HepG2 (cell line): ENCODE measurements around the gene RREB1. TPM values are rescaled to one million over a fixed set of nuclear protein-coding genes. Genes with fewer than 3 reads are reported as not detected.

Source experiments
- AFF4 ChIP-seq: sonication (generic); formaldehyde crosslinking; IDR thresholded peaks from 2 replicates; pipeline ENCODE4 v1.4.0; 2020; ENCODE audit warnings: missing genetic modification reagents
- ASH2L ChIP-seq: fragments of 300-600, 200-600 bp; sonication (generic); IDR thresholded peaks from 2 replicates; pipeline ENCODE4 v1.7.0; 2017; ENCODE audit warnings: low read depth, mild to moderate bottlenecking, moderate library complexity, mixed read lengths, low read length; ENCODE audit not compliant: insufficient read length
- CBX1 ChIP-seq: IDR thresholded peaks from one replicate; pipeline ENCODE4 v1.6.1; 2016; ENCODE audit warnings: antibody characterized with exemption, low read depth
- DPF2 ChIP-seq: sonication (generic); formaldehyde crosslinking; IDR thresholded peaks from 2 replicates; pipeline ENCODE4 v1.4.0; 2020; ENCODE audit warnings: mild to moderate bottlenecking, low read depth, missing genetic modification reagents, borderline replicate concordance
- GATAD2A ChIP-seq: IDR thresholded peaks from 2 replicates; pipeline ENCODE4 v1.6.1; 2016
- GTF3A ChIP-seq: sonication (generic); formaldehyde crosslinking; conservative IDR thresholded peaks from 2 replicates; pipeline ENCODE4 v1.4.0; 2020; ENCODE audit warnings: mild to moderate bottlenecking, missing genetic modification reagents
- MYC ChIP-seq: sonication (generic); formaldehyde crosslinking; IDR thresholded peaks from 2 replicates; pipeline ENCODE4 v1.9.0; 2021; ENCODE audit warnings: missing genetic modification reagents, borderline replicate concordance
- MYNN ChIP-seq: sonication (generic); formaldehyde crosslinking; IDR thresholded peaks from 2 replicates; pipeline ENCODE4 v1.4.0; 2020; ENCODE audit warnings: mild to moderate bottlenecking, low read depth, missing genetic modification reagents
- RBM22 ChIP-seq: fragments of 200-400 bp; formaldehyde crosslinking; optimal IDR thresholded peaks from 2 replicates; pipeline ENCODE3; 2017; ENCODE audit warnings: mild to moderate bottlenecking, low read length, moderate library complexity
- SNAPC5 ChIP-seq: sonication (generic); formaldehyde crosslinking; IDR thresholded peaks from 2 replicates; pipeline ENCODE4 v1.8.1; 2023; ENCODE audit warnings: mild to moderate bottlenecking, missing genetic modification reagents, borderline replicate concordance
- TEAD3 ChIP-seq: optimal IDR thresholded peaks from 2 replicates; pipeline ENCODE3; 2016; ENCODE audit warnings: borderline replicate concordance
- YEATS4 ChIP-seq: sonication (generic); formaldehyde crosslinking; IDR thresholded peaks from 2 replicates; pipeline ENCODE4 v1.4.0; 2020; ENCODE audit warnings: missing genetic modification reagents, borderline replicate concordance
- ZBTB38 ChIP-seq: sonication (generic); formaldehyde crosslinking; IDR thresholded peaks from 2 replicates; pipeline ENCODE4 v1.5.1; 2020; ENCODE audit warnings: mild to moderate bottlenecking, missing genetic modification reagents
- ZNF18 ChIP-seq: sonication (generic); formaldehyde crosslinking; IDR thresholded peaks from 2 replicates; pipeline ENCODE4 v1.8.0; 2022; ENCODE audit warnings: mild to moderate bottlenecking, missing genetic modification reagents; ENCODE audit not compliant: insufficient replicate concordance
- ZNF230 ChIP-seq: sonication (generic); formaldehyde crosslinking; IDR thresholded peaks from 2 replicates; pipeline ENCODE4 v1.4.0; 2020; ENCODE audit warnings: mild to moderate bottlenecking, missing genetic modification reagents
- ZNF251 ChIP-seq: sonication (generic); formaldehyde crosslinking; IDR thresholded peaks from 2 replicates; pipeline ENCODE4 v1.9.0; 2021; ENCODE audit warnings: mild to moderate bottlenecking, missing genetic modification reagents
- ZNF33B ChIP-seq: sonication (generic); formaldehyde crosslinking; IDR thresholded peaks from 2 replicates; pipeline ENCODE4 v1.5.1; 2020; ENCODE audit warnings: mild to moderate bottlenecking, missing genetic modification reagents
- polyA plus RNA-seq, 8 experiments: library from polyadenylated mRNA; depleted of rRNA in 3 of 8; stranded (reverse) in 7 of 8; unstranded in 1 of 8; fragments of >200 nt; fragmentation: Illumina TruSeq in 4 of 8; extraction: Trizol in 4 of 8; gene quantifications; 2 replicates each; pipeline versions ENCODE4 v1.2.1 to v1.2.3, GENCODE V29; 2011 to 2016; ENCODE audit warnings: low read depth in 4 of 8, missing spikeins in 1 of 8, mixed read lengths in 1 of 8; ENCODE audit not compliant: insufficient read depth in 1 of 8
- total RNA-seq, 5 experiments: library from RNA; depleted of rRNA; stranded (reverse); fragments of >200 nt; fragmentation: Illumina TruSeq; extraction: Trizol; gene quantifications; 2 replicates each; pipeline ENCODE4 v1.2.3, GENCODE V29; 2016; ENCODE audit warnings: low read depth in 1 of 5
- TF ChIP-seq, protein P1 (sequence below): sonication (generic); IDR thresholded peaks from 2 replicates; pipeline ENCODE4 v1.6.1; 2016; ENCODE audit warnings: low read depth, borderline replicate concordance
- TF ChIP-seq, protein P2 (sequence below): sonication (generic); formaldehyde crosslinking; IDR thresholded peaks from 2 replicates; pipeline ENCODE4; 2020; ENCODE audit warnings: missing genetic modification reagents, mild to moderate bottlenecking, borderline replicate concordance

Gene RREB1
- total and polyA plus RNA-seq, 2 of the 13 experiments (the other 11 are each of a cell fraction or from before 2014, with no cell fraction given): 6.1 to 23.2 TPM

DNA sequence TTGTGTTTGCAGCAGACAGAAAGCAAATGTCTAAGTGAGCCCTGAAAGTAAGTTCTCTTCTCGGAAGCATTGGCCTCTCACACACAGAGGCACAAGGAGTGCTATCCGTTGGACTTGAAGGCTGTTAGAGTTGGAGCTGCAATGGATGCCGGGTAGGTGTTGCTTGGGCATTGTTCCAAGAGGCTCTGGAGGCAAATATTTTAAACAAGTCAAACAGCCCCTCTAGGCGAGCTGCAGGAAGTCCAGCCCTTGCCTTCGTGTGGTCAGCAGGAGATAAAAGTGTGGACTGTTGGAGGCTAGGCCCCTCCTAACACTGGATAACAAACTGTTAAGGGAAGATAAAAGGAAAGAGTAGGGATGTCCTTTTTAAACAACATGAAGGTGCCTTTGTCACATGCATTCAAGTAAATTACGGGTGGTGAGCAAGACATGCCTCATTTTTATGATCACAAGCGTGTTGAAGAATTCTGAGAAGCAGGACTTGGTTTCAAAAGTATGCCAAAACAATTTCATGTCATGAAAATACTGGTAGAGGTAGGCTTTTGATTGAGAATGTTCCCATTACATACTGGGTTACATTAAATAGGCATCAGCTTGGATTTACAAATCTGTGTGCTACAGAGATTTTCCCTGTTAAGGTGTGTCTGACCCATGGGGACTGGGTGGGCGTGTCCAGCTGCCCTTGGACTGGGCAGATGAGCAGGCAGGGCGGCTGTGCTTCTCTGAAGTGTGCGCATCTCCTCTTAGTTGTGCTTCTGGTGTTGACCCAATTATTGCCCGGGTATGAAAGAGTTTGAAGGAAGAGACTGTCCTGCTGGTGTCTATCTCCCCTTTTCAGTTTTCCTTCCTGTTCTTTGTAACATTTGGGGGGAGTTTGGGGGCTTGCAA lies 57.5 kb downstream of the RREB1 start (continued):
- TF ChIP-seq ZBTB38 (CRISPR knock-in tag): 0 out of 2 replicates have a peak, but pooled peaks have one; percentile 51
- TF ChIP-seq ZNF251 (CRISPR knock-in tag): no peak
- peak; percentile 70 for TF ChIP-seq ZNF18
- TF ChIP-seq ASH2L: peak; percentile 49
- TF ChIP-seq AFF4 (CRISPR knock-in tag): 0 out of 2 replicates have a peak, but pooled peaks have one; percentile 21
- TF ChIP-seq ZNF33B (CRISPR knock-in tag): 0 out of 2 replicates have a peak, but pooled peaks have one; percentile 42
- peak; percentile 49; the same call in 1 of the 2 replicates for TF ChIP-seq MYC (CRISPR knock-in tag)
- TF ChIP-seq, protein P1, sequence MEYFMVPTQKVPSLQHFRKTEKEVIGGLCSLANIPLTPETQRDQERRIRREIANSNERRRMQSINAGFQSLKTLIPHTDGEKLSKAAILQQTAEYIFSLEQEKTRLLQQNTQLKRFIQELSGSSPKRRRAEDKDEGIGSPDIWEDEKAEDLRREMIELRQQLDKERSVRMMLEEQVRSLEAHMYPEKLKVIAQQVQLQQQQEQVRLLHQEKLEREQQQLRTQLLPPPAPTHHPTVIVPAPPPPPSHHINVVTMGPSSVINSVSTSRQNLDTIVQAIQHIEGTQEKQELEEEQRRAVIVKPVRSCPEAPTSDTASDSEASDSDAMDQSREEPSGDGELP: peak; percentile 28; the same call in 1 of the 2 replicates
- 0 out of 2 replicates have a peak, but pooled peaks have one; percentile 27 for TF ChIP-seq YEATS4 (CRISPR knock-in tag)
- no peak for TF ChIP-seq GTF3A
- no peak for TF ChIP-seq MYNN (CRISPR knock-in tag)
- TF ChIP-seq TEAD3 (CRISPR knock-in tag): peak; percentile 60
- peak; percentile 85 for TF ChIP-seq GATAD2A (CRISPR knock-in tag)
- TF ChIP-seq, protein P2, sequence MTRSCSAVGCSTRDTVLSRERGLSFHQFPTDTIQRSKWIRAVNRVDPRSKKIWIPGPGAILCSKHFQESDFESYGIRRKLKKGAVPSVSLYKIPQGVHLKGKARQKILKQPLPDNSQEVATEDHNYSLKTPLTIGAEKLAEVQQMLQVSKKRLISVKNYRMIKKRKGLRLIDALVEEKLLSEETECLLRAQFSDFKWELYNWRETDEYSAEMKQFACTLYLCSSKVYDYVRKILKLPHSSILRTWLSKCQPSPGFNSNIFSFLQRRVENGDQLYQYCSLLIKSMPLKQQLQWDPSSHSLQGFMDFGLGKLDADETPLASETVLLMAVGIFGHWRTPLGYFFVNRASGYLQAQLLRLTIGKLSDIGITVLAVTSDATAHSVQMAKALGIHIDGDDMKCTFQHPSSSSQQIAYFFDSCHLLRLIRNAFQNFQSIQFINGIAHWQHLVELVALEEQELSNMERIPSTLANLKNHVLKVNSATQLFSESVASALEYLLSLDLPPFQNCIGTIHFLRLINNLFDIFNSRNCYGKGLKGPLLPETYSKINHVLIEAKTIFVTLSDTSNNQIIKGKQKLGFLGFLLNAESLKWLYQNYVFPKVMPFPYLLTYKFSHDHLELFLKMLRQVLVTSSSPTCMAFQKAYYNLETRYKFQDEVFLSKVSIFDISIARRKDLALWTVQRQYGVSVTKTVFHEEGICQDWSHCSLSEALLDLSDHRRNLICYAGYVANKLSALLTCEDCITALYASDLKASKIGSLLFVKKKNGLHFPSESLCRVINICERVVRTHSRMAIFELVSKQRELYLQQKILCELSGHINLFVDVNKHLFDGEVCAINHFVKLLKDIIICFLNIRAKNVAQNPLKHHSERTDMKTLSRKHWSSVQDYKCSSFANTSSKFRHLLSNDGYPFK (CRISPR knock-in tag): peak; percentile 3; the same call in 1 of the 2 replicates
- peak; percentile 40 for TF ChIP-seq RBM22
- TF ChIP-seq ZNF230 (CRISPR knock-in tag): 0 out of 2 replicates have a peak, but pooled peaks have one; percentile 37
- peak; percentile 53 for TF ChIP-seq CBX1
- peak; percentile 47; the same call in 1 of the 2 replicates for TF ChIP-seq SNAPC5 (CRISPR knock-in tag)
- TF ChIP-seq DPF2: no peak; the same call in 1 of the 2 replicates
